GM12864 (cell line): ENCODE measurements around the gene GUCY2F.

Source experiments
- DNase-seq: peaks from one replicate; pipeline ENCODE4 v3.0.0-alpha.2; 2011; ENCODE audit warnings: low read depth
- H3K4me3 ChIP-seq: 2 replicates; pipeline ENCODE4 v1.5.1; 2011; ENCODE audit warnings: mild to moderate bottlenecking, low read depth, low read length, control low read depth
- TF ChIP-seq, protein P1 (sequence below): IDR thresholded peaks from 2 replicates; pipeline ENCODE4 v1.5.1; 2011; ENCODE audit warnings: low read depth, mild to moderate bottlenecking, moderate library complexity, low read length, control low read depth, inconsistent platforms; ENCODE audit errors: missing control alignments

The GUCY2F gene

DNA sequence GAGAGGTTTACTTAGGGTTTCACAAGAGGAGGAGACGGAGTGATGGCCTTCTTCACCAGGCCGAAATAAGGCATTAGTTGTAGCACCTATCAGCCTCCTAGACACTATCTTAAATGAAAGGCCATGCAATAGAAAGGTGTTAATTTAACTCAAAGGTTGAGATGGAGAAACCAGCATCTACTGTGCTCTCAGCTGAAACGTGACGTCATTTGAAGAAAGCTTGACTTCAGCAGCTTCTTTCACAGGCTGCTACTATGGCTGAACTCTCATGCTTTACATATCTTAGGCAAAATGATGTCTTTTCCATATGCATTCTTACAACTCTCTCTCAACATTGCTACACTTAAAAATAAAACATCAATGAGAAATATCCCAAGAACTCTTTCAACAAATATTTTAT is 99.6 kb downstream of the GUCY2F start:
- no peak for DNase-seq
- TF ChIP-seq, protein P1, sequence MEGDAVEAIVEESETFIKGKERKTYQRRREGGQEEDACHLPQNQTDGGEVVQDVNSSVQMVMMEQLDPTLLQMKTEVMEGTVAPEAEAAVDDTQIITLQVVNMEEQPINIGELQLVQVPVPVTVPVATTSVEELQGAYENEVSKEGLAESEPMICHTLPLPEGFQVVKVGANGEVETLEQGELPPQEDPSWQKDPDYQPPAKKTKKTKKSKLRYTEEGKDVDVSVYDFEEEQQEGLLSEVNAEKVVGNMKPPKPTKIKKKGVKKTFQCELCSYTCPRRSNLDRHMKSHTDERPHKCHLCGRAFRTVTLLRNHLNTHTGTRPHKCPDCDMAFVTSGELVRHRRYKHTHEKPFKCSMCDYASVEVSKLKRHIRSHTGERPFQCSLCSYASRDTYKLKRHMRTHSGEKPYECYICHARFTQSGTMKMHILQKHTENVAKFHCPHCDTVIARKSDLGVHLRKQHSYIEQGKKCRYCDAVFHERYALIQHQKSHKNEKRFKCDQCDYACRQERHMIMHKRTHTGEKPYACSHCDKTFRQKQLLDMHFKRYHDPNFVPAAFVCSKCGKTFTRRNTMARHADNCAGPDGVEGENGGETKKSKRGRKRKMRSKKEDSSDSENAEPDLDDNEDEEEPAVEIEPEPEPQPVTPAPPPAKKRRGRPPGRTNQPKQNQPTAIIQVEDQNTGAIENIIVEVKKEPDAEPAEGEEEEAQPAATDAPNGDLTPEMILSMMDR, result no peak
- H3K4me3 ChIP-seq, result no peak overlapping the region

DNA sequence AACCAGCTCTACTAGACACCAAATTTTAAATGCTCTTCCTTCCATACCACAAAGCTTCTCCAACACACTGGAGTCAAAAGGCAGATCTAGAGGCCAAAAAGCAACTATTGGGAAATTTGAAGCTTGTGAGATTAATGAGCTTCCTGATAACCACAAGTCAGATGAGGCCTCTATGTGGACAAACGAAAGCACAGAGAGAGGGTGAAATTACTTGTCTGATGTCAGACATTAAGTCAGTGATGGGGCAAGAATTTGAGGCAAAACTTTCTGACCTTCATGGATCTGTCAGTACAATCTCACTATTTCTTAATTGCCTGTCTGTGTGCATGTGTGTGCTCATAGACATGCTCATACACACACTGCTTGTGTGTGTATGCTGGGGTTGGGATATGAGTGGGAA is 103.6 kb downstream of the GUCY2F start:
- H3K4me3 ChIP-seq, result no peak overlapping the region
- TF ChIP-seq, protein P1, result no peak
- no peak for DNase-seq

DNA sequence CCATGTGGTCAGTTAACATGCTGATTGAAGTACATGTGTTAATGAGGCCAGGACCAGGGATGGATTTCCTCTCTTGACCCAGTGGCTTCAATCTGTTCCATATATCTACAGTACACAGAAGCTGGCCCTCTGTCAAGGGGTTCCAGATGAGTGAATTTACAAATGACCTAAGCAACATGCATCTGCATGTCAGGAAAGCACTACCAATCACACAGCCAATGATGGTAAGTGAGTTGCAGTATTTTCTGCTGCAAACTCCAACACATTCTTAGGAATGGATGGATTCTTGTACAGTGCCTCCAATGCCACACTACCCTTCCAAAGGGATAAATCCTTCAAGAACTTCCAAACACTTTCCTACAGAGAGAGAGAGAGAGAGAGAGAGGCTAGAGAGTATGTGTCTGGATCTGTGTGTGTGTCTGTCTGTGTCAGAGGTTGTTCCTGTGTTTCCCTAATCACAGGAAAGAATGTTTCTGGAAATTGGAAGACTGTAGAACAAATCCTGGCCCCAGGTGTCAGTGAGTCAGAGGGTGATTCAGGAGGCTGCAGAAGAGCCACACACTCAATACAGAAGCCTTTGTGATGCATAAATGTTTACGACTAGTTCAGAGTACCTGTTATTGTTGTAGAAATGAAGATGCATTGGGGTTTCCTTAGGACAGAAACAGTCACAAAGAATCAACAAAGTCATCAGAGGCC is 107.5 kb downstream of the GUCY2F start:
- no peak for DNase-seq
- TF ChIP-seq, protein P1, result no peak
- no peak overlapping the region for H3K4me3 ChIP-seq

DNA sequence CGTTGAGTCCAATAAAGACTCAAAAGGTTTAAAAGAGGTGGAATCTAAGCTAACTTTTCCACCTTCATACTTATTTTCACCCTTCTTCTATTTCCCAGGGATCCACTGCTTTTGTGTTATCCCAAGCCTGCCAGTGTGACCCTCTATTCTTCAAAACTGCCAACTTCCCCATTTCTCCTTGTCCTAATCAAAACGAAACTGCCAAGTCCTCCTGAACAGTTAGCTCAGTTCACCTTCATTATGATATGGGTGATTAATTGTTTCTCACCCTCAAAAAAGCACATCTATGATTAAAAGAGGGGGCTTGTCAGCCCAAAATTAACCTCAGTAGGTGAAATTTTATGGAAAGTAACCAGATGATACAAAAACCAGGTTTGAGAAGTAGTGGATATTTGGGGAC is 108.4 kb downstream of the GUCY2F start:
- no peak overlapping the region for H3K4me3 ChIP-seq
- no peak for DNase-seq
- TF ChIP-seq, protein P1, result no peak

DNA sequence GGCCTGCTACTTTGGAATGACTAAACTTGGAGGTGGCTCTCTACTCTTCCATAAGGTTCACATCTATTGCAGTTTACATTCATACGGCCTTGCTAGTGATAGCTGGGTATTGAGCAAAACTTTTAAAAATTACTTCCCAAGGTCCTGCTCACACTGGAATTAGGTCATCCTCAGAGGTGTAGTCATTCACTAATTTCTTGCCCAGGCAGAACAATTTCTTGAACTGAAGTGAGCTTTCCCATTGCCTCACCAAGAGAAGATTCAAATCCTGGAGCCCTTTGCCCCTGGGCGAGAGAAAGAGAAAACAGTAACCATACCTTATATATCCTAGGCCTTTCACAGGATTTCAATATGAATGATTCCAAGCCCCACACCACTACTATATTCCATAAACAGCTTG is 109.2 kb downstream of the GUCY2F start:
- no peak overlapping the region for H3K4me3 ChIP-seq
- DNase-seq, result no peak
- TF ChIP-seq, protein P1, result no peak

DNA sequence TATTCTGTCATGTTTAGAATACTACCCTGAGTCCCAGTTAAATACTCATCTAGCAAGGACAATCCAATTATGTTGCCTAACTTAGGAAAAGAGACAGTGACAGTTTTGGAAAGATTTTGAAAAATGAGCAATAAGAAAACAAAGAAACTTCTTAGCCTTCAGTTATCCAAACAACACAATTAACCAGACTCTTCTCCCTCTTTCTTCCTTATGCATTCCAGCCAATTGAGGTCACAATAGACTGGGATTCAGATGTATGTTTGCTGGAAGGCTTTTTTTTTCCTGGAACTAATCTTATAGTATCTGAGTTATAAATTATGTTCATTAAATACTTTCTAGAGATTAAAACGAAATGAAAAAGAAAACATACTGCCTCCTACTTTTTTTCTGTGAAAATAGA is 109.6 kb downstream of the GUCY2F start:
- TF ChIP-seq, protein P1, result no peak
- H3K4me3 ChIP-seq, result no peak overlapping the region
- DNase-seq, result no peak

DNA sequence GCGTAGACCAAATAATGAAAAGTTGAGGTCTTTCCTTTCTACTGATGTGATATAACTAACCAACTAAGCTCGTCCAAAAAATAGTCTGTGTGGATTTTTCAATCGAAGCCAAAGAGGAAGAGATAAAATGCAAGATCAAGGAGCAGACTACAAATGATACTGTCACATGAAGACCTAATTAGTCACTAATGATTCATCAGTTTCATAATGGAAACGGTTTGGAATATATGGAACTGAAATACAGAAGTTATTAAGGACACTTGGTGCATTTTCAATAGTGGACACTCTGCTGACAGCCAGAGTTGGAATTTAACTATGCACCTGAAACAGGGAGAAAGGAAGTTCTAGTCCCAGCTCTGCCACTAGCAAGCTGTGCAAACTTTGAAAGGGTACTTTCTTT is 119.8 kb downstream of the GUCY2F start:
- TF ChIP-seq, protein P1, result no peak
- DNase-seq, result no peak
- H3K4me3 ChIP-seq, result no peak overlapping the region
